NCI-H1417 treated with DMSO at 0.1 percent for 48 hours (cell line): ENCODE data around the gene IGSF23.

Experiments used
- DNase-seq: peaks from one replicate; lab custom pipeline; 2025; lab: John Stamatoyannopoulos, UW

The IGSF23 gene

GRCh38 chr19:44641501-44642265 lies 28.3 kb downstream of the IGSF23 start:
- no peak for DNase-seq

- DNase-seq = no peak
Observed at GRCh38 chr19:44642377-44642776, 29.0 kb downstream of the IGSF23 start.

DNA sequence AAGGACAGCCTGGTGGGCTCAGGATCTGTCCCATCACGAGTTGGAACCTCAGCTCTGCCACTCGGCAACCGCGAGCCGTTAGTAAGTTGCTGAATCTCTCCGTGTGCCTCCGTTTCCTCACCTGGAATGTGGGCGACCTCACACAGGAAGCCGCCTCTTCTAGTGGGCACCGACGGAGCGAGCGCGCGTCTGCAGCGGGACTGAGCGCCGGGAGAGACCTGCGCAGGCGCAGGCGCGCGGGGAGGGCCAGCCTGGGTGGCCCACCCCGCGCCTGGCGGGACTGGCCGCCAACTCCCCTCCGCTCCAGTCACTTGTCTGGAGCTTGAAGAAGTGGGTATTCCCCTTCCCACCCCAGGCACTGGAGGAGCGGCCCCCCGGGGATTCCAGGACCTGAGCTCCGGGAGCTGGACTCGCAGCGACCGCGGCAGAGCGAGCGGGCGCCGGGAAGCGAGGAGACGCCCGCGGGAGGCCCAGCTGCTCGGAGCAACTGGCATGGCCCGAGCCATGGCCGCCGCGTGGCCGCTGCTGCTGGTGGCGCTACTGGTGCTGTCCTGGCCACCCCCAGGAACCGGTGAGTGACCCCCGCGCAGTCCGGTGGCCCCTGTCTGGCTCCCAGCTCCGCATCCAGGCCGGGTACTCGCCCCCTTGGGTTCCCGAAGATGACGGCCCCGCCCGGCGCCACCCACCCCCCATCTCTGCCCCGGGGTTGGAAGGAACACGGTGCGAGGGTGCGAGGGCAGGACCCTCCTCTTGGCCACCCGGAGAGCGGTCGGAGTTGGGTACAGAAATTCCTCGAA lies 30.4 kb downstream of the IGSF23 start, which contains the start of gene PVR:
PVR (plus strand) TSS at position 306 of the 797 bp plus-strand sequence; CDS start at position 493, 187 bp downstream.
- DNase-seq = peak; percentile 2

- no peak for DNase-seq
Observed at GRCh38 chr19:44644402-44645016, 31.1 kb downstream of the IGSF23 start.

- no peak for DNase-seq
Observed at GRCh38 chr19:44645407-44646048, 32.2 kb downstream of the IGSF23 start.

DNA sequence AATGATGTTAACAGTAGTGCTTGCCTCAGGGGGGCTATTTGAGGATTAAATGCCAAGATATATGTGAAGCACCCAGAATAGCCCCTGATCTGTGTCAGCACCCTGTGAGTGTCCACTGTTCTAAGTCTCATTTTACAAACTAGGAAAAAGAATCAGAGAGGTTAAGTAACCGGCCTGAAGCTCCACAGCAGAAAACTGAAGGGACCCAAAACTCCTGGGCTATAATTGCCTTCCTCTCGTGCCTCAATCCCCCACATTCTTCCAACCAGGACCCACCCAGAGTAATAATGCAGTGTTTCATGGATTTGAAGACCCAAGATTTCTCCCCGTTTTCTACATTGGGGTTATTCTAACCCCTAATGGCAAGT lies 32.7 kb downstream of the IGSF23 start:
- no peak for DNase-seq

GRCh38 chr19:44647144-44647543 lies 33.8 kb downstream of the IGSF23 start:
- no peak for DNase-seq

DNA sequence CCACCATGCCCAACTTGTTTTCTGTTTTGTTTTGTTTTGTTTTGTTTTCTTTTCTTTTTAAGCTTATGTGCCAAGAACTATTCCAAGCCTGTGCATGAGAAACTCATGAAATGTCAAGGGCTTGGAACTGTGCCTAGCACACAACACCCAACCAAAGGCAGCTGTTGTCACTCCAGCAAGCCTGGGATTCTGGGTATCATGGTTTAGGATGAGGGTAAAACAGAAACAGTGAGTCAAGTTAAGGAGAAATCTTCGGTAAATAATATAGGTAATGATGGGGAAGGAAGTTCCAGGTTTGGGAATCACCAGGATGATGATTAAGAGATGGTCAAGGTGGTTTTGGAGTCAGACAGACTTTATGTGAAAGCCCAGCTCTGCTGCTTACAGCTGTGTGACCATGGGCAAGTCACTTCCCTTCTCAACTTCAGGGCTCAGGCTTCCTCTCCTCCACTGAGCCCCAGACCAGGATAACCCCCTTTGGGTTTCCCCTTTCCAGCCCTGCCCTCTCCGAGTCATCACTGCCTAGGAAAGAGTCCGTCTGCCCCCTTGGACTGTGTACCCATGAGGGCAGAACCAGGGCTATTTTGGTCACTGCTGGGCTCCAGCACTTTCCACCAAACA lies 35.4 kb downstream of the IGSF23 start:
- DNase-seq = no peak

DNA sequence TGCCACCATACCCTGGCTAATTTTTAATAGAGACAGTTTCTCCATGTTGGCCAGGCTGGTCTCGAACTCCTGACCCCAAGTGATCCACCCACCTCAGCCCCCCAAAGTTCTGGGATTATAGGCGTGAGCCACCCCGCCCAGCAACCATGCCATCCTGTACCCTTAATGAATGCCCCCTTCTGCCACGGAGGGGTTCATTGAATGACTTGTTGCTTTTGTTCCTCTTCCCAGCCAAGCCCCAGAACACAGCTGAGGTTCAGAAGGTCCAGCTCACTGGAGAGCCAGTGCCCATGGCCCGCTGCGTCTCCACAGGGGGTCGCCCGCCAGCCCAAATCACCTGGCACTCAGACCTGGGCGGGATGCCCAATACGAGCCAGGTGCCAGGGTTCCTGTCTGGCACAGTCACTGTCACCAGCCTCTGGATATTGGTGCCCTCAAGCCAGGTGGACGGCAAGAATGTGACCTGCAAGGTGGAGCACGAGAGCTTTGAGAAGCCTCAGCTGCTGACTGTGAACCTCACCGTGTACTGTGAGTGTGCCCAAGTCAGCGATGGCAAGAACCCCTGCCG lies 36.3 kb downstream of the IGSF23 start:
- DNase-seq = no peak

GRCh38 chr19:44653343-44653742 lies 40.0 kb downstream of the IGSF23 start:
- DNase-seq = no peak

- DNase-seq = no peak
Observed at GRCh38 chr19:44653977-44654774, 40.8 kb downstream of the IGSF23 start.

GRCh38 chr19:44657211-44657921 lies 44.0 kb downstream of the IGSF23 start:
- DNase-seq = no peak

DNA sequence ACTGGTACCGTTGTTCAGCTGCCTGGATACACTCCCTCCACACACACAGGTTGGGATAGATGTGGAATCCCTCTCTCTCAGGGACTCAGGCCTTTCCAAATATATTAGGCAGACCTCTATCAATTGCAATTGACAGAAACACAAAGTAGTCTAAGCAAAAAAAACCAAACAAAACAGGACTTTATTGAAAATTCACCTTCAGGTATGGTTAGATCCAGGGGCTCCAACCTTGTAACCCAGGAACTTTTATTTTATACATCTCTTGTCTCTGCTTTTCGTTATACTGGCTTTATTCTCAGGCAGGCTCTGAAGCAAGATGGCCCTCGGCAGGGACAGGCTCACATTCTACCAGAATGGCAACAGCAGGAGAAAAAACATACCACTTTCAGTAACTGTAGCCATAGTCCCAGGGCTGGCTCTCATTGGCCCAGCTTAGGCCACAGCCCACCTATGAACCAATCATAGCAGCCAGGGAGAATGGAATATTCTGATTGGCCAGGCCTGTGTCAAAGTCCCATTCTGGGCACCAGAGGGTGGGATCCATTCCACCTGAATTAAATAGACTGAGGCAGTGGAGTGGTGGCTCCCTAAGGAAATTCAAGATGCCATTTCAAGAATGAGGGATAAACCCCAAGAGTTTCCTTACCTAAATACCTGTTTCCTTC lies 44.8 kb downstream of the IGSF23 start:
- no peak for DNase-seq

- DNase-seq = no peak
Observed at GRCh38 chr19:44660081-44660480, 46.7 kb downstream of the IGSF23 start.

DNA sequence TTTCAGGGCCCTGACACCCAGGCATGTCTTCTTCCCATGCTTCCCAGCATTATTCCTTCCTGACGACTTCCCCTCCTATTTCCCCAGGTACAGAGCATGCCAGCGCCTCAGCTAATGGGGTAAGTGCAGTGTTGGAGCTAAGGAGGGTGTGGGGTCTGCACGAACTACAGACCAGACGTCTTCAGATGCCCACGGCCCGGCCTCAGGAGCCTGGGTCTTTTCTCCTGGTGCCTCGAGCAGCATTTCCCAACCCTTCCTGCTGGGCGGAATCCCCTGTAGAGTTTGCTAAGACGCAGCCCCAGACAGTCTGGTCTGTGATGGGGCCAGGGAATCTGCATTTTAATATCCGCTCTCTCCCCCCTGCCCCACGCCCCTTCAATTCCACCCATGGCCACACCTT lies 47.8 kb downstream of the IGSF23 start:
- DNase-seq = no peak

GRCh38 chr19:44661904-44662303 lies 48.5 kb downstream of the IGSF23 start:
- DNase-seq = no peak

GRCh38 chr19:44662691-44663385 lies 49.5 kb downstream of the IGSF23 start:
- DNase-seq = no peak

DNA sequence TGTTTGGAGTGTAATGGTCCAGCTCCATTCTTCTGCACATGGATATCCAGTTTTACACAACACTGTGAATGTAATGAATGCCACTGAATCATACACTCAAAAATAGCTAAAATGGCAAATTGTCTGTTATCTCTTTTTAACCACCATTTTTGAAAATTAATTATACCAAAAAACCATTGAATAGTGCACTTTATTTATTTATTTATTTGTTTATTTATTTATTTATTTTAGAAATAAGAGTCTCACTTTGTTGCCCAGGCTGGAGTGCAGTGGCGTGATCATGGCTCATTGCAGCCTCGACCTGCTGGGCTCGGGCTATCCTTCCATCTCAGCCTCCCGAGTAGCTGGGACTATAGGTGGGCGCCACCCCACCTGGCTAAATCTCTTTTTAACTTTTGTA lies 50.6 kb downstream of the IGSF23 start:
- no peak for DNase-seq

GRCh38 chr19:44664976-44665375 lies 51.6 kb downstream of the IGSF23 start:
- no peak for DNase-seq
